Fibroblast of upper back skin (primary cell): ENCODE measurements around the gene STRN4.
"Not testable (repeated sequence)": the region's sequence is repeated elsewhere in the genome, so short reads cannot be mapped to it uniquely, and the experiment has no call there.

Source experiments
- DNase-seq: peaks from one replicate; pipeline ENCODE4 v3.0.0-alpha.2; 2013

STRN4 gene

DNA sequence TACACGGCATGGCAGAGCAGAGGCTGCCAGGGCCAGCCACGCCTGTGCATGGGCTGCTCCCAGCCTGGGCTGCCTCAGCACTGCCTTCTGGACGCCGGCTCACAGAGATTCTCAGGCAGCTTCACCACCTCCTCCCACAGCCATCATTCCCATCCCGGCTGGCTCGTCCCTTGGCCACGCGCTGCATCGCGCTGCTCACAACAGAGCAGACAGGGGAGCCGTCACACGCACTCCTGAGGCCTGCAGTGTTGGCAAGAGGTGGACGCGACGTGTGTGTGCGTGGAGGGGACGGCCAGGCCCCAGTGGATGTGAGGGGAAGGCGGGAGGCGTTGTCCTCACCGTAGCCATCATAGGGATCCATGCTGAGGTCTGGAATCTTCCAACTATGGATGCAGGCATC lies 21.8 kb downstream of the STRN4 start:
- DNase-seq = no peak

DNA sequence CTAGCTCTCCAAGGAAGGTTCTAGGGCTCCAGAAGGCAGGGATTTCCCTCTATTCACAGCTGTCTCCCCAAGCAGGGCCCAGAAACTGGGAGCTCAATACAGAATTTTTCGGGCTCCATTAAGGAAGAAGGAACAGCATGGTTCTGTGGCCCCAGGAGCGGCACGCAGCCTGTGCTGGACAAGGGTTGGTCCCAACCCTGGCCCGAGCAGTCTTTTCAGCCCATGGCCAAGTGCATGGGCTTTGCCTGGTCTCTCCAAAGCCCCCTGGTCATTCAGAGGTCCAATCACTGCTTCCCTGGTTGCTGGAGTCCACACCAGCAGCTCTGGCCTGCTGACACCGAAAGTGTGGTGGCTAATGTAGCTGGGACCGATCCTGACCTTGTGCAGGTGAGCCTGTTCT lies 22.8 kb downstream of the STRN4 start:
- DNase-seq = no peak

GRCh38 chr19:46723023-46723461 lies 23.2 kb downstream of the STRN4 start:
- no peak for DNase-seq

GRCh38 chr19:46722421-46723022 lies 23.7 kb downstream of the STRN4 start:
- no peak for DNase-seq

DNA sequence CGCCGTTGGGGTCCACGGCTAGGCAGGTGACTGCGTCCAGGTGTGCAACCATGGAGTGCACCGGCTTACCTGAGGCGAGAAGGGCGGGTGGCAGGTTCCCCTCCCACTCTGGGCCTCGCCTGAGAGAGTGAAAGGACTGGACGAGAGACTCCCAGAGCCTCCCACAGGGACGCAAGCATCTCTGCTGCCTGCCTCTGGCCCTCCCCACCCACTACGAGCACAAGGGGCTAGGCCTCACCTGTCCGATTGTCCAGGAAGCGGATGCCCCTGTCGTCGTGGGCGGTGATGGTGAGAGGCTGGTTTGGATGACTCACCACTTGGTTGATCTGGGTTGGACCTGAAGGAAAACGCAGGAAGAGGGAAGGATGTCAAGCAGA lies 24.3 kb downstream of the STRN4 start:
- no peak for DNase-seq

- no peak for DNase-seq
Measured at GRCh38 chr19:46721269-46722003, 24.8 kb downstream of the STRN4 start.

GRCh38 chr19:46720503-46721239 lies 25.6 kb downstream of the STRN4 start:
- no peak for DNase-seq

DNA sequence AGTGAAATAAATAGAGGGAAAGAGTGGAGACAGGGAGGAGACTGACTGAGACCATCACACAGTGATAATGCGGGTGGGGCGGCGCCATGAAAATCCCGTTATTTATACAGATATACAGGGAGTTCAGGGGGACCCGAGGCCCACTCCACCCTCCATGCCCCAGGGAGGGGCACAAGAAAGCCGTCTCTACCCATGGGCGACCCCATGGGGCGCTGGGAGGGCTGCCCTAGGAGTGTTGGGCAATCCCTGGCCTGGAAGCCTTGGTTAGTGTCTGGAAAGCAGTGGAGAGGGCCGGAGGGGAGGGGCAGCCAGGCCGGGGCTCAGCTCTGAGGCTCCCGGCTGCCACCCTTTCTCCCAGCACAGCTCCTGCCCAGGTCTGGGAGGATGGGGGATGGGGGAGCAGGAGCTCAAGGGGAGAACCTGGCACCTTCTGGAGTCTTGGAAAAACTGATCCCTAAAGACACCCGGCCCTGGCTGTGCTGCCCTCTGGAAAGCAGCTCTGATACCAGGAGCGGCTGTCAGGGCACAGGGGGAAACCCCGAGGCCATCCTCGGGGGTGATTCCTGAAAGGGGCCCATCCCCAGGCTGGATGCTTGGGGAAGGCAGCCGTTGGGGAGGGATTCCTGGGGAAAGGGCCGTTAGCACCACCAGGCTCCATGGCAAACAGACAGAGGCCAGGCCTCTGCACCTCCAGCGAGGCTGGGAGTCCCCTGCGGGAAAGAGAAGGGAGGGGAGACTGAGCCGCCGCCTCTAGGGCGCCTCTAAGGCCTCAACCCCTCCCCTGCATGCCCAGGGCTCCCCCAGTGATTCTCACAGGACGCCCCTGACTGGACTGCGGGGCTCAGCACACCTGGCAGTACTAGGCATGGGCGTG lies 26.4 kb downstream of the STRN4 start:
- DNase-seq = no peak

DNA sequence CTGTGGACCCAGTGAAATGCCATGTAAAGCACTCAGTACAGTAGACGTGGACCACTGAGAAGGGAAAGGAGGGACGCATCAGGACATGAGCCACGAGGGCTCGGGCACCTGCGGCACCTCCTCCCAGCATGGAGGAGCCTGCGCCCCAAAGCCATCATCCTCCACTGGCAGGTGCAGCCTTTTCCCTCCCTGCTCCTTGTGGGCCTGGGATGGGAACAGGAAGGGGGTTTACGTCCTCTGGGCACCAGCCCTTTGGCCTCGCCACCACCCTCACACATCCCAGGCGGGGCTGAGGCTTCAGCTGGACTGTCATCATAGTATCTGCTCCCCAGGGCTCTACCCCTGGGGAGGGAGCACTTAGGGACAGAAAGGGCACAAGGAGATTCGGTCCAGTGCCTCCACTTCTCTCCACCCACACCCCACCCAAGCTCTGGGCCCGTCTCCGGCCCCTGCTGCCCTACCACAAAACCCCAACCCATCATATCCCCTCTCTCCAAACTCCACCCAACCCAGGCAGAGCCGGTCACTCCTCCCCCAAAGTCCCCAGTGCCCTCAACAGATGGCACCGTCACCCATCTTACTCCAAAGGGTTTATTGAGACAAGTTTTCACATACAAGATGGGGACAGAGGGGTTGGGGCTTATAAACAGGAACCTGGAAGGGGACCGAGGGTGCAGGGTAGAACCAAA lies 27.2 kb downstream of the STRN4 start:
- no peak for DNase-seq

- DNase-seq = no peak
Measured at GRCh38 chr19:46718157-46718933, 27.9 kb downstream of the STRN4 start.

DNA sequence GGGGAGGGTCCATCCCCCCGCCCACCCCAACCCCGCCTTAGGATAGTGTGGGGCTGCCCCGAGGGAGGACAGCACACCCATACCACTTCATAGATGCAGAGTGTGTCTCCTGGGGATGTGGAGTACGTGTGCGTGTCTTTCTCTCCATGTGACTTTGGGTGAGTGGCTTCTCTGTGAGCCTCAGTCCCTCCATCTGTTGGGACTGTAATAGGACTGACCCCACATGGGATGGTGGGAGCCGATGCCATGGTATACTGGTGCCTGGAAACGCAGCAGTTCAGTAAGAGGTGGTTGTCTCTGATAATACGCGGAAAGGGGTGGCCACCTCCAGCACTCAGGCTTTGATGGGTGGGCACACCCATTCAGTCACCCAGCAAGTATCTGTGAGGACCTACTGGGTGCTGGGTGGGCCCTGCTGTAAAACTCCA lies 28.5 kb downstream of the STRN4 start:
- no peak for DNase-seq

DNA sequence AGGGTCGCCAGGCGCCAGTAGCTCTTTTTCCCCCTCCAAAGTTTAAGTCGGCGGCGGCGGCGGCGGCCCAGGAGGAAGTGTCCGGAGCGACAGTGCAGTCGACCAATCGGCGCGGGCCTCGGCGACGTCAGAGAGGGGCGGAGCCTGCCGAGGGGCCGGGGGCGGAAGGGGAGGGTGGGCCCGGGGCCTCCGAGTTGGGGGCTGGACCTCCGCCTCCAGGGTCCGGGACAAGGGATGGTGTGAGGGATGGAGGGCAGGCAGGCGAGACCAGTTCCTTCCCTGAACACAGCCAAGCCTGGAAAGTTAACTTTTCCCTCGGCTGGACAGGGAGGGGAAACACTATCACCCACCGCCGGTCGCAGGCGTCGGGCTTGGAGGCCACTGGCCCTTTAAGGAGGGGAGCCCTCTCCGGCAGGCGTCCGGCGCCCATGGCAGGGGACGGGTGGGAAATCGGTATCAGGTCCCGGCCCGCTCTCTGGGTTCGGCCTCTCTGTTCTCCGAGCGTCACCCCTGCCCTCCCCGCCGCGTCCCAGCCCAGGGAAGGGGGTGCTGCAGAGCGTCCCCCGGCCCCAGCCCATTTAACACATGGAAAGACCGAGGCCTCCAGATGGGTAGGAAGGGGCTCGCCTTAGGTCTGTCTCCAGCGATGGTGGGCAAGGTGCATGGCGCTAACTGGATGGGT lies 29.1 kb downstream of the STRN4 start, which contains the start of gene PRKD2:
PRKD2 (minus strand) TSS at position 81 of the 682 bp plus-strand sequence. CDS start 744 bp downstream, outside the sequence.
- peak; percentile 78 for DNase-seq

- DNase-seq = no peak
Measured at GRCh38 chr19:46716672-46717033, 29.6 kb downstream of the STRN4 start.

DNA sequence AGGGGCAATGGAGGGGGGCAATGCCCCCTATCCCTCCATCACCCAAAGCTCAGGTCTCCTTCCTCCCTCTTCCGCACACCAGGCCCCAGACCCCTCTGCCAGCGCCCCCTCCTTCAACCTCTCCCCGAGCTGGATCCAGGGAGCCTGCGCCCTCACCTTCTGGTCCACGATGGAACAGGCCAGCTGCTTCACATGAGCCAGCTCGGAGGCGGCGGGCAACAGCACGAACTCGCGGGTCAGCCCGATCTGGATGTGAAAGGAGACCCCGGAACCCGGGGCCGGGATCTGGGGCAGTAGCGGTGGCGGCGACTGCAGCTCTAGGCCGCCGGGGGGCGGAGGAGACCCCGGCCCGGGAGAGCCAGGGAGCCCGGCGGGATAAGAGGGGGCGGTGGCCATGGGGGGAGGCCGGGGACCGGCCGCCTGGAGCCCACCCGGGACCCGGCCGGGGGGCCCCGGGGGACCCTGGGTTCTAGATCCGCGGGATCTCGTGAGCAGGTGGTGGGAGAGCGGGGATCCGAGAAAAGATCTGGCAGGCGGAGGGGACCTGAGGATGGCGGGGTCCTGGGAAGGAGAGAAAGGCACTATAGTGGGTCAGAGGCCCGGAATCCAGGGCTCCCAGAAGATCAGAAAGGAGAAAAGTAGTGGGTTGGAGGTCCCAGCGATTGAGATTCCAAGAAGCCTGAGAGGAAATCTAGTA lies 30.1 kb downstream of the STRN4 start:
- no peak for DNase-seq

DNA sequence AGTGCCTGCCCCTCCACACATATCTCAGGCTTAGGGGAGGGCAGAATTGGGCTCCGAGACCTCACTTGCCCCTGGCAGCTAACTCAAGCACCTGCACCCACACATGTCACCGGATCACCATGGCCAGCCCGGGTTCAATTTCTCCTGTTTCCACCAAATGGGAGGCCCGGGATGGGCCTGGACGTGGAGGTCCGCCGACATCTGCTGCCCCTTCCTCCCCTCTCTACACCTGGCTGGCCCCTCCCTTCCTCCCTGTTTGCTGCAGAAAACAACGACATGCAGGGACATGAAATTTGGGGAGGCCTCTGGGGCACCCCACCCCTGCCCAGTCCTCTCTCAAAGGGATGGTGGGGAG lies 30.7 kb downstream of the STRN4 start:
- no peak for DNase-seq

DNA sequence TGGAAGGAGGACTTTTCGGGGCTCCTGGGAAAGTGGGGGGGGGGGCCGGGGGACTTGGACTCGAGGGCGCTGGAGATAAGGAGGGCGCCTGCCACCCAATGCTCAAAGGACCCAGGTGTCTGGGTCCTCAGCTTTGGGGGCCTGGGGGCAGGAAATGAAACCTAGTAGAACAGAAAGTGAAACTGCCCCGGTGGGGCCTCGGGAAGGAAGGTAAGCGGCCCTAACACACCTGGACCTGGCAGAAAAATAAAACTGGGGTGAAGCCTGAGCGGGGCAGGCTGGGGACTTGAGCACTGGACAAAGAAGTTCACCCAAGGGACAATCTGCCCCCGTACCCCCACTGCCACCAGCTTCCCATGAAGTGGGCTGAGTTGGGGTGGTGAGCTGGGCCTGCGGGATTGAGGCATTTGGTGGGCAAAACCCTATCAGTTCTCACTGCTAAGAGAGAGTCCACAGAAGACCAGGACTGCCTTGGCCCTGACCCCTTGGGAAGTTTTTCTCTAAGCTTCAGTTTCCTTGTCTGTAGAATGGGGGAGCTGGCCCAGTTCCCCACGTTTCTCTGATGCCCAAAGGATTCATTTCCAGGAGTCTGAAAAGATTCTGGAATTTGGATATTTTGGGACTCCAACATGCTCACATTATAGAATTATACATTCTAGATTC lies 31.7 kb downstream of the STRN4 start:
- DNase-seq = no peak

DNA sequence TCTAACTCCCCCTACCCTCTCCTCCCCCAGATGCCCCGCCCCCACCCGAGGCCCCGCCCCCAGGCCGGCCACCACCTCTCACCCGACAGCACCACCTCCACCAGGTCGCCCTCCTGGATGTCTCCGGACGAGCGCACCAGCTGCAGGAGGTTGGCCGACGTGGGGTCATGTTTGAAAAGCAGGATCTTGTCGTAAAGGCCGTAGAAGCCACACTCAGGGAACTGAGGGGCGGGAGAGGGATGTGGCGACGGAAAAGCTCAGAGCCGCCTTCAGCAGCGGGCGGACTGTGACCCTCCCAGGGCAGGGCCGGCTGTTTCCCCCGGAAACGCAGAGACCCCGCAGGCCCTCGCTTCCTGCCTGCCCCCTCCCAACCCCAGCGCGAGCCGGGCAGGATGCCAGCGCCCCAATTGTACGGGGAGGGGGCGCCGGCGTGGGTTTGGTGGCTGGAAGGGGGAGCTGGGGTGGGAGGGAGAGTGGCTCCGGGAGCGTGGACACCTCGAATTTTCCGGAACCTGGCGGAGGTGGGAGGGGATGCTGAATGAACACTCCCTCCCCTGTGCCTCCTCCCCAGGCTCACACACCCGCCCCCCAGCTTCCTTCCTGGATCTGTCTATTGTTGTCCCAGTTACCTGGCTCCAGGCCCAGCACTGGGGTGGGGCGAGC lies 32.3 kb downstream of the STRN4 start:
- DNase-seq = peak; percentile 80

DNA sequence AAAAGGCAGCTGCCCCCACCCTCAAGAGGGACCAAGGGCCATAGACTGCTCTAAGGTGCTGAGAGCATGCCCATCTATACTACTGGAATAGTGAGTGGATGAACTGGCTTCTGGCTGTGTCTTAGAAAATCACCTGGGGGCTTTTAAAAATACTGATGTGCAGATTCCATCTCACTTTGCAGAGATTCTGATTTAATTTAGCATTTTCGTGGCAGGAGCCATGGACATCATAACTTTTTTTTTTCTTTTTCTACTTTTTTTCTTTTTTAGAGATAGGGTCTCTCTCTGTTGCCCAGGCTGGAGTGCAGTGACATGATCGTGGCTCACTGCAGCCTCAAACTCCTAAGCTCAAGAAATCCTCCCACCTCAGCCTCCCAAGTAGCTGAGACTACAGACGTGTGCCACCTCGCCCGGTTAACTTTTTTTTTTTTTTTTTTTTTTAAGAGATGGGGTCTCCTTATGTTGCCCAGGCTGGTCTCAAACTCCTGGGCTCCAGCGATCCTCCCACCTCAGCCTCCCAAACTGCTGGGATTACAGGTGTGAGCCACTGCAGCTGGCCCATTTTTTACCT lies 33.4 kb downstream of the STRN4 start:
- DNase-seq = not testable (repeated sequence)

DNA sequence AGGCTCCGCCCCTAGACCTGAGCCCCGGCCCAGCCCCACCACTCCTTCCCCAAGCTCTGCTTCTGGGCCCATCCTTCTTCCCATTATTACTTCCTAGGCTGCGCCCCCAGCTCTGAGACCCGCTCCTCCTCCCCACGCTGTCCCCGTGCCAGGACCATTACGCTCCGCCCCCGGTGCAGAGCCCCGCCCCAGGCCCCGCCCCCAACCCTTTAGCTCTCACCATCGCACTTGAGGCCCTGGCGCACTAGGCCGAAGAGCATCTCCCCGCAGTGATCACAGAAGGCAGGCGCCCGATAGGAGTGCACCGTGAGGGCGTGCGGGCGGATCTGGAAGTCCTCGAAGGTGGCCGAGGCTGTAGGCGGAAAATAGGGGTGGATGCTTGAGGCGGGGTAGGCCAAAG lies 35.6 kb downstream of the STRN4 start:
- no peak for DNase-seq
